H9 (cell line): ENCODE results near the gene DNAAF5. TPM values are rescaled to one million over a fixed set of nuclear protein-coding genes. Genes with fewer than 3 reads are reported as not detected.

Experiments used
- DNase-seq: peaks from one replicate; pipeline ENCODE4 v3.0.0-alpha.2; 2017
- H2AFZ ChIP-seq: one replicate; pipeline ENCODE4 v1.6.1; 2013; ENCODE audit warnings: mild to moderate bottlenecking, low read length, control low read depth, moderate library complexity
- H2AK5ac ChIP-seq: 2 replicates; pipeline ENCODE4 v1.6.1; 2013; ENCODE audit warnings: low read length, control low read depth, mixed read lengths; ENCODE audit not compliant: insufficient read length
- H2BK120ac ChIP-seq: one replicate; pipeline ENCODE4 v1.6.1; 2013; ENCODE audit warnings: low read depth, mild to moderate bottlenecking, low read length, control low read depth, inconsistent platforms; ENCODE audit not compliant: poor library complexity, severe bottlenecking
- H2BK12ac ChIP-seq: 2 replicates; pipeline ENCODE4 v1.6.1; 2013; ENCODE audit warnings: low read length, control low read depth, mixed read lengths, low read depth; ENCODE audit not compliant: insufficient read length
- H2BK15ac ChIP-seq: 2 replicates; pipeline ENCODE4 v1.6.1; 2013; ENCODE audit warnings: low read depth, low read length, control low read depth
- H2BK20ac ChIP-seq: one replicate; pipeline ENCODE4 v1.6.1; 2013; ENCODE audit warnings: low read depth, mild to moderate bottlenecking, low read length, control low read depth, inconsistent platforms; ENCODE audit not compliant: poor library complexity, severe bottlenecking
- H2BK5ac ChIP-seq: 2 replicates; pipeline ENCODE4 v1.6.1; 2013; ENCODE audit warnings: low read length, control low read depth, mixed read lengths; ENCODE audit not compliant: insufficient read length
- H3K14ac ChIP-seq: 2 replicates; pipeline ENCODE4 v1.6.1; 2013; ENCODE audit warnings: low read length, control low read depth; ENCODE audit not compliant: insufficient read depth
- H3K18ac ChIP-seq: 2 replicates; pipeline ENCODE4 v1.6.1; 2013; ENCODE audit warnings: low read depth, mild to moderate bottlenecking, mixed read lengths, low read length, control low read depth; ENCODE audit not compliant: insufficient read length
- H3K23ac ChIP-seq: 2 replicates; pipeline ENCODE4 v1.6.1; 2013; ENCODE audit warnings: low read length, control low read depth, mixed read lengths, low read depth; ENCODE audit not compliant: insufficient read length
- H3K23me2 ChIP-seq: 2 replicates; pipeline ENCODE4 v1.6.1; 2013; ENCODE audit warnings: low read depth, mild to moderate bottlenecking, mixed read lengths, low read length, control low read depth; ENCODE audit not compliant: insufficient read length, poor library complexity, severe bottlenecking
- H3K27ac ChIP-seq: 2 replicates; pipeline ENCODE4 v1.5.1; 2013; ENCODE audit warnings: low read length, control low read depth, mixed read lengths, low read depth; ENCODE audit not compliant: insufficient read length
- H3K27me3 ChIP-seq: 2 replicates; pipeline ENCODE4 v1.6.1; 2013; ENCODE audit warnings: low read length, control low read depth, inconsistent platforms; ENCODE audit not compliant: insufficient read depth
- H3K4ac ChIP-seq: 2 replicates; pipeline ENCODE4 v1.6.1; 2013; ENCODE audit warnings: low read depth, mild to moderate bottlenecking, control low read depth, inconsistent platforms, low read length, moderate library complexity
- H3K4me1 ChIP-seq: 2 replicates; pipeline ENCODE4 v1.6.1; 2013; ENCODE audit warnings: low read length, control low read depth, inconsistent platforms; ENCODE audit not compliant: insufficient read depth
- H3K4me2 ChIP-seq: 2 replicates; pipeline ENCODE4 v1.6.1; 2013; ENCODE audit warnings: low read length, control low read depth, mixed read lengths; ENCODE audit not compliant: insufficient read length, insufficient read depth
- H3K56ac ChIP-seq: 2 replicates; pipeline ENCODE4 v1.6.1; 2013; ENCODE audit warnings: low read depth, mild to moderate bottlenecking, mixed read lengths, low read length, control low read depth; ENCODE audit not compliant: insufficient read length
- H3K79me1 ChIP-seq: 2 replicates; pipeline ENCODE4 v1.6.1; 2013; ENCODE audit warnings: low read depth, mild to moderate bottlenecking, moderate library complexity, low read length, control low read depth, inconsistent platforms; ENCODE audit not compliant: insufficient read depth, poor library complexity, severe bottlenecking
- H3K79me2 ChIP-seq: 2 replicates; pipeline ENCODE4 v1.6.1; 2013; ENCODE audit warnings: low read length, control low read depth, inconsistent platforms; ENCODE audit not compliant: insufficient read depth
- H3K9ac ChIP-seq: 2 replicates; pipeline ENCODE4 v1.6.1; 2013; ENCODE audit warnings: low read length, control low read depth, mixed read lengths; ENCODE audit not compliant: insufficient read length; ENCODE audit errors: extremely low read depth
- H3K9me3 ChIP-seq: one replicate; pipeline ENCODE4 v1.6.1; 2013; ENCODE audit warnings: low read depth, low read length, inconsistent platforms; ENCODE audit not compliant: control insufficient read depth
- H3T11ph ChIP-seq: one replicate; pipeline ENCODE4 v1.6.1; 2013; ENCODE audit warnings: mild to moderate bottlenecking, low read length, control low read depth, inconsistent platforms
- H4K20me1 ChIP-seq: one replicate; pipeline ENCODE4 v1.6.1; 2013; ENCODE audit not compliant: control insufficient read depth, insufficient read length, insufficient read depth
- H4K5ac ChIP-seq: 2 replicates; pipeline ENCODE4 v1.6.1; 2013; ENCODE audit warnings: low read depth, mild to moderate bottlenecking, mixed read lengths, low read length, control low read depth; ENCODE audit not compliant: insufficient read length
- H4K8ac ChIP-seq: replicated peaks from 2 replicates; pipeline ENCODE4 v1.6.1; 2013; ENCODE audit warnings: low read length, control low read depth, mixed read lengths, low read depth; ENCODE audit not compliant: insufficient read length
- H4K91ac ChIP-seq: 2 replicates; pipeline ENCODE4 v1.6.1; 2013; ENCODE audit warnings: low read depth, mild to moderate bottlenecking, moderate library complexity, mixed read lengths, low read length, control low read depth; ENCODE audit not compliant: insufficient read length
- H3K27ac Mint-ChIP-seq, 3 experiments: 2 replicates in 2 of 3; 3 replicates in 1 of 3; pipeline ENCODE4 v1.8.0; 2020 to 2021; ENCODE audit warnings: mixed read lengths in 3 of 3, mild to moderate bottlenecking in 1 of 3, moderate library complexity in 1 of 3
- H3K27me3 Mint-ChIP-seq: 2 replicates; pipeline ENCODE4 v1.8.0; 2021; ENCODE audit warnings: low read depth, mild to moderate bottlenecking, moderate library complexity, mixed read lengths
- H3K36me3 Mint-ChIP-seq, 3 experiments: 2 replicates in 2 of 3; 3 replicates in 1 of 3; pipeline ENCODE4 v1.8.0; 2020 to 2021; ENCODE audit warnings: low read depth in 3 of 3, mixed read lengths in 3 of 3; ENCODE audit not compliant: insufficient read depth in 1 of 3
- H3K4me1 Mint-ChIP-seq, 2 experiments: 2 replicates each; pipeline ENCODE4 v1.8.0; 2020; ENCODE audit warnings: mixed read lengths in 2 of 2
- H3K4me3 Mint-ChIP-seq, 2 experiments: 2 replicates in 1 of 2; 3 replicates in 1 of 2; pipeline ENCODE4 v1.8.0; 2020 to 2021; ENCODE audit warnings: mild to moderate bottlenecking in 2 of 2, mixed read lengths in 2 of 2, moderate library complexity in 1 of 2
- H3K9me3 Mint-ChIP-seq, 2 experiments: 2 replicates in 1 of 2; 3 replicates in 1 of 2; pipeline ENCODE4 v1.8.0; 2020; ENCODE audit warnings: mild to moderate bottlenecking in 2 of 2, mixed read lengths in 2 of 2, moderate library complexity in 1 of 2
- CTCF ChIP-seq: fragments of 200-600 bp; sonication (generic); conservative IDR thresholded peaks from 3 replicates; pipeline ENCODE4 v1.8.0; 2021; ENCODE audit warnings: antibody characterized with exemption, mild to moderate bottlenecking
- WGBS: extraction: QIAGEN DNeasy Blood & Tissue Kit; methylation state at CpG from one replicate; pipeline ENCODE4 v1.1.7; 2013; ENCODE audit warnings: missing lambda C conversion rate, low lambda C conversion rate, mixed read lengths; ENCODE audit not compliant: insufficient read length; ENCODE audit errors: extremely low coverage; 5-methylcytosine and 5-hydroxymethylcytosine counted together
- total RNA-seq: library from RNA; stranded (reverse); gene quantifications from 2 replicates; pipeline ENCODE4 v1.2.1, GENCODE V29; 2021

Gene DNAAF5
- total RNA-seq, 1 experiment from 2014 or later: 43.5 TPM

- Mint-ChIP-seq H3K27ac (peak overlapping the region; percentile 53 to 82 (median 61); a peak in 4 of 7 replicates), H3K4me1 (peaks cover 54 to 56% of the 10 kb centered on the region in 2 experiments), H3K9me3 (peaks cover 0 to 3% of the 10 kb centered on the region in 2 experiments; a peak in 1 of 5 replicates), H3K36me3 (peaks cover 5 to 41% (median 23%) of the 10 kb centered on the region in 3 experiments), H3K4me3 (no peak overlapping the region), H3K27me3 (no peaks in the 10 kb centered on the region)
- H3K9ac ChIP-seq: no peak overlapping the region
- no peak overlapping the region for H4K5ac ChIP-seq
- H3K23ac ChIP-seq: no peak overlapping the region
- H3K27ac ChIP-seq: no peak overlapping the region
- no peak overlapping the region for H3T11ph ChIP-seq
- H3K4me2 ChIP-seq: peak overlapping the region; percentile 5
- no peaks in the 10 kb centered on the region for H3K9me3 ChIP-seq
- H4K91ac ChIP-seq: no peak overlapping the region
- no peaks in the 10 kb centered on the region for H3K27me3 ChIP-seq
- H3K79me2 ChIP-seq: peaks cover 60% of the 10 kb centered on the region
- WGBS: no CpG with 5 or more reads among the region's 32 CpGs
- no peak overlapping the region for H3K18ac ChIP-seq
- H3K79me1 ChIP-seq: peaks cover 4% of the 10 kb centered on the region
- no peak overlapping the region for H3K56ac ChIP-seq
- H4K20me1 ChIP-seq: no peaks in the 10 kb centered on the region
- H3K14ac ChIP-seq: no peak overlapping the region
- no peak overlapping the region for H2BK12ac ChIP-seq
- no peak overlapping the region for H2BK15ac ChIP-seq
- no peak overlapping the region for H2BK20ac ChIP-seq
- no peaks in the 10 kb centered on the region; the same call in 1 of the 2 replicates for H3K4me1 ChIP-seq
- no peak overlapping the region for H2BK120ac ChIP-seq
- no peak overlapping the region for H2BK5ac ChIP-seq
- peak; percentile 78 for TF ChIP-seq CTCF
- DNase-seq: peak; percentile 68
- H2AFZ ChIP-seq: no peak overlapping the region
- H3K4ac ChIP-seq: no peak overlapping the region
- no peaks in the 10 kb centered on the region for H3K23me2 ChIP-seq
- H4K8ac ChIP-seq: no peak overlapping the region
- no peak overlapping the region for H2AK5ac ChIP-seq
Measured at GRCh38 chr7:822692-823276, 96.3 kb downstream of the DNAAF5 start.
